HepG2 (cell line): ENCODE measurements around the gene UPF3A. TPM values are rescaled to one million over a fixed set of nuclear protein-coding genes. Genes with fewer than 3 reads are reported as not detected.

Experiments used
- ATAC-seq: fragments of 200-7000 bp; cut with Tn5 transposase; 3 replicates; pipeline ENCODE4 v1.9.1; 2020; ENCODE audit warnings: mild to moderate bottlenecking, moderate library complexity
- BruUV-seq: library from RNA; stranded (reverse); fragments of 400-500 nt; replicated peaks from 2 replicates; lab custom pipeline; 2021; lab: Mats Ljungman, UMichigan
- CTCF ChIA-PET: fragments of 300-600 bp; formaldehyde crosslinking; extraction: SDS; loops from one replicate; lab custom pipeline; 2021; ENCODE audit warnings: low total read pairs, inconsistent platforms, low intra/inter-chr PET ratio; lab: Yijun Ruan, JAX
- POLR2A ChIA-PET: fragments of 350-600 bp; sonication (Branson Sonifier 250); formaldehyde crosslinking; loops from one replicate; lab custom pipeline; 2020; ENCODE audit warnings: antibody characterized with exemption, inconsistent platforms; lab: Yijun Ruan, JAX
- DNase-seq: peaks from one replicate; pipeline ENCODE4 v3.0.0-alpha.2; 2015; ENCODE audit warnings: low spot score
- FAIRE-seq: peaks from 3 replicates; lab custom pipeline; 2011; peaks lifted over from hg19 to GRCh38; lab: Jason Lieb, UNC
- H2AFZ ChIP-seq: one replicate; pipeline ENCODE4 v1.6.1; 2011; ENCODE audit warnings: low read length, inconsistent platforms
- H3K27ac ChIP-seq: fragments of 300-600 bp; 3 replicates; pipeline ENCODE4 v1.8.0; 2011; ENCODE audit warnings: mixed run types, mild to moderate bottlenecking, mixed read lengths, low read length, inconsistent platforms; ENCODE audit not compliant: insufficient read depth; ENCODE audit errors: extremely low read length
- H3K27me3 ChIP-seq, 2 experiments: fragments of 200-600 bp in 1 of 2; 2 replicates in 1 of 2; 3 replicates in 1 of 2; pipeline versions ENCODE4 v1.6.0 to v1.8.0; 2011; ENCODE audit warnings: low read length in 2 of 2, mild to moderate bottlenecking in 2 of 2, moderate library complexity in 2 of 2, inconsistent platforms in 1 of 2; ENCODE audit not compliant: insufficient read depth in 2 of 2, control insufficient read depth in 1 of 2
- H3K36me3 ChIP-seq, 2 experiments: fragments of 200-600 bp in 1 of 2; replicated peaks in 1 of 2; 2 replicates in 1 of 2; 3 replicates in 1 of 2; pipeline versions ENCODE4 v1.5.1 to v1.8.0; 2011; ENCODE audit warnings: low read length in 2 of 2, inconsistent platforms in 1 of 2; ENCODE audit not compliant: insufficient read depth in 2 of 2, control insufficient read depth in 1 of 2
- H3K4me1 ChIP-seq: 2 replicates; pipeline ENCODE4 v1.5.1; 2012; ENCODE audit warnings: low read length, inconsistent platforms; ENCODE audit not compliant: insufficient read depth
- H3K4me2 ChIP-seq: 2 replicates; pipeline ENCODE4 v1.6.0; 2011; ENCODE audit warnings: low read depth, low read length, inconsistent platforms
- H3K4me3 ChIP-seq, 3 experiments: fragments of 200-600 bp in 1 of 3; sonication (generic), shearing (Covaris generic) in 1 of 3; replicated peaks in 1 of 3; 2 replicates each; pipeline ENCODE4 v1.5.1; 2011 to 2016; ENCODE audit warnings: low read length in 3 of 3, inconsistent platforms in 2 of 3, low read depth in 2 of 3, mild to moderate bottlenecking in 2 of 3, control low read depth in 1 of 3, mixed read lengths in 1 of 3; ENCODE audit not compliant: insufficient read depth in 1 of 3
- H3K79me2 ChIP-seq: one replicate; pipeline ENCODE4 v1.6.1; 2011; ENCODE audit warnings: low read length, inconsistent platforms; ENCODE audit not compliant: insufficient read depth
- H3K9ac ChIP-seq: 2 replicates; pipeline ENCODE4 v1.6.0; 2011; ENCODE audit warnings: mild to moderate bottlenecking, low read depth, low read length, inconsistent platforms; ENCODE audit not compliant: insufficient read depth
- H3K9me3 ChIP-seq: 2 replicates; pipeline ENCODE4 v1.5.1; 2012; ENCODE audit warnings: mild to moderate bottlenecking, low read length
- H4K20me1 ChIP-seq: 2 replicates; pipeline ENCODE4 v1.6.0; 2011; ENCODE audit warnings: inconsistent platforms, mild to moderate bottlenecking, low read length, moderate library complexity; ENCODE audit not compliant: insufficient read depth
- HOXA3 ChIP-seq: sonication (generic); formaldehyde crosslinking; IDR thresholded peaks from 2 replicates; pipeline ENCODE4 v1.5.0; 2020; ENCODE audit warnings: missing genetic modification reagents
- MAFF ChIP-seq: IDR thresholded peaks from 2 replicates; pipeline ENCODE4 v1.6.1; 2011; ENCODE audit warnings: low read depth, low read length, improper control_type of control experiment
- MAFK ChIP-seq, 2 experiments: IDR thresholded peaks in 1 of 2; conservative IDR thresholded peaks in 1 of 2; 2 replicates each; pipeline ENCODE4 v1.6.1; 2011; ENCODE audit warnings: improper control_type of control experiment in 2 of 2, low read length in 2 of 2
- STAG1 ChIP-seq: sonication (generic); formaldehyde crosslinking; IDR thresholded peaks from 2 replicates; pipeline ENCODE4 v1.4.0; 2020; ENCODE audit warnings: missing genetic modification reagents
- ZC3H4 ChIP-seq: sonication (generic); formaldehyde crosslinking; IDR thresholded peaks from 2 replicates; pipeline ENCODE4 v1.4.0; 2020; ENCODE audit warnings: missing genetic modification reagents, borderline replicate concordance
- WGBS: methylation state at CpG from one replicate; pipeline ENCODE4 v1.1.6; 2017; ENCODE audit warnings: low lambda C conversion rate; 5-methylcytosine and 5-hydroxymethylcytosine counted together
- in situ Hi-C: cut with HindIII; loops from 2 replicates; pipeline ENCODE4 v1.10.0; 2017; ENCODE audit warnings: low pct_unique_long_range_greater_than_20kb; ENCODE audit not compliant: extremely low pct_ligation_motif_present
- intact Hi-C: fragments of 100-400 bp; cut with micrococcal nuclease; formaldehyde crosslinking; loops from one replicate; pipeline ENCODE4 v1.10.0; 2022; ENCODE audit not compliant: unreplicated experiment
- polyA plus RNA-seq, 8 experiments: library from polyadenylated mRNA; depleted of rRNA in 3 of 8; stranded (reverse) in 7 of 8; unstranded in 1 of 8; fragments of >200 nt; fragmentation: Illumina TruSeq in 4 of 8; extraction: Trizol in 4 of 8; gene quantifications; 2 replicates each; pipeline versions ENCODE4 v1.2.1 to v1.2.3, GENCODE V29; 2011 to 2016; ENCODE audit warnings: low read depth in 4 of 8, missing spikeins in 1 of 8, mixed read lengths in 1 of 8; ENCODE audit not compliant: insufficient read depth in 1 of 8
- total RNA-seq, 5 experiments: library from RNA; depleted of rRNA; stranded (reverse); fragments of >200 nt; fragmentation: Illumina TruSeq; extraction: Trizol; gene quantifications; 2 replicates each; pipeline ENCODE4 v1.2.3, GENCODE V29; 2016; ENCODE audit warnings: low read depth in 1 of 5

UPF3A gene
- total and polyA plus RNA-seq, 2 of the 13 experiments (the other 11 are each of a cell fraction or from before 2014, with no cell fraction given): 60.2 to 63.8 TPM

- FAIRE-seq (no peak), ATAC-seq (no peak), DNase-seq (no peak)
- intact Hi-C loops (no loop called here), in situ Hi-C loops (no loop called here)
- Histone ChIP-seq H3K27me3 (no peaks in the 10 kb centered on the region; a peak in 1 of 5 replicates), H4K20me1 (peaks cover 7% of the 10 kb centered on the region; the same call in 1 of the 2 replicates), H3K36me3 (peaks cover 13 to 51% of the 10 kb centered on the region in 2 experiments; a peak in 4 of 5 replicates), H3K4me3 (no peak overlapping the region), H3K9ac (no peak overlapping the region), H3K4me2 (no peak overlapping the region), H3K79me2 (peaks cover 44% of the 10 kb centered on the region), H3K4me1 (peaks cover 35% of the 10 kb centered on the region), H3K27ac (no peak overlapping the region), H2AFZ (no peak overlapping the region), H3K9me3 (no peaks in the 10 kb centered on the region)
- TF ChIP-seq MAFF: peak; percentile 92
- TF ChIP-seq MAFK (conservative IDR thresholded peaks at IDR 0.05 in 1 of 2, IDR thresholded peaks at IDR 0.05 in 1 of 2; ENCODE audit: low read length in 2 of 2): peak; percentile 87 to 92
- no peak for TF ChIP-seq STAG1 (CRISPR knock-in tag)
- no TSS peak for BruUV-seq
- WGBS: 95% methylated on average over 4 of the region's 4 CpGs
- ChIA-PET POLR2A (no interaction called here), CTCF (no interaction called here)
Measured at GRCh38 chr13:114285166-114285808, 3.9 kb downstream of the UPF3A start.

- intact Hi-C loops: no loop called here
- Histone ChIP-seq H4K20me1 (peaks cover 7% of the 10 kb centered on the region; the same call in 1 of the 2 replicates), H3K4me1 (peaks cover 28% of the 10 kb centered on the region), H3K4me2 (no peak overlapping the region), H3K27me3 (no peaks in the 10 kb centered on the region; a peak in 1 of 5 replicates), H3K36me3 (peaks cover 16 to 52% of the 10 kb centered on the region in 2 experiments), H3K4me3 (no peak overlapping the region), H3K9me3 (no peaks in the 10 kb centered on the region), H3K9ac (no peak overlapping the region), H2AFZ (no peak overlapping the region), H3K79me2 (peaks cover 44% of the 10 kb centered on the region), H3K27ac (no peak overlapping the region)
- POLR2A ChIA-PET: no interaction called here
- in situ Hi-C loops: no loop called here
- TF ChIP-seq ZC3H4 (CRISPR knock-in tag) (no peak), HOXA3 (CRISPR knock-in tag) (no peak)
- DNase-seq (no peak), ATAC-seq (no peak), FAIRE-seq (no peak)
- BruUV-seq: no TSS peak
- CTCF ChIA-PET: no interaction called here
- 95% methylated on average over 8 of the region's 8 CpGs for WGBS
Measured at GRCh38 chr13:114286808-114287207, 5.4 kb downstream of the UPF3A start.
